GM12878 (cell line): Measurements from ENCODE around the gene PHKB. TPM values are rescaled to one million over a fixed set of nuclear protein-coding genes. Genes with fewer than 3 reads are reported as not detected.
A peak's percentile ranks its signal among the peaks of the same experiment; 100 is the strongest.
"Not testable (repeated sequence)": the region's sequence is repeated elsewhere in the genome, so short reads cannot be mapped to it uniquely, and the experiment has no call there.

Experiments used
- ATAC-seq: fragments of 200-7000 bp; cut with Tn5 transposase; 3 replicates; pipeline ENCODE4 v1.9.1; 2020; ENCODE audit warnings: mild to moderate bottlenecking, moderate library complexity
- BruUV-seq: library from RNA; stranded (reverse); fragments of 400-500 nt; replicated peaks from 2 replicates; lab custom pipeline; 2021; lab: Mats Ljungman, UMichigan
- CTCF ChIA-PET: fragments of 300-600 bp; sonication (Branson Sonifier 250); formaldehyde crosslinking; extraction: SDS; loops from one replicate; lab custom pipeline; 2021; ENCODE audit warnings: inconsistent platforms; lab: Yijun Ruan, JAX
- POLR2A ChIA-PET: fragments of 350-600 bp; formaldehyde crosslinking; extraction: SDS; loops from one replicate; lab custom pipeline; 2021; ENCODE audit warnings: inconsistent platforms; lab: Charles Lee
- RAD21 ChIA-PET: fragments of 300-600 bp; sonication (Branson Sonifier 250); formaldehyde crosslinking; loops from one replicate; lab custom pipeline; 2023; ENCODE audit warnings: antibody characterized with exemption; ENCODE audit not compliant: unreplicated experiment; lab: Charles Lee
- SMC1A ChIA-PET: fragments of 300-600 bp; sonication (Branson Sonifier 250); formaldehyde crosslinking; loops from one replicate; lab custom pipeline; 2023; ENCODE audit not compliant: unreplicated experiment, uncharacterized antibody; lab: Charles Lee
- DNase-seq: peaks from one replicate; pipeline ENCODE4 v3.0.0-alpha.2; 2011; ENCODE audit warnings: low read depth, low spot score
- FAIRE-seq: peaks from 3 replicates; lab custom pipeline; 2011; peaks lifted over from hg19 to GRCh38; lab: Jason Lieb, UNC
- H2AFZ ChIP-seq: 2 replicates; pipeline ENCODE4 v1.6.0; 2011; ENCODE audit warnings: low read depth, low read length, control low read depth; ENCODE audit not compliant: control insufficient read depth
- H3K27ac ChIP-seq: 2 replicates; pipeline ENCODE4 v1.5.1; 2011; ENCODE audit warnings: control low read depth; ENCODE audit not compliant: control insufficient read depth, insufficient read depth
- H3K27me3 ChIP-seq, 2 experiments: replicated peaks in 1 of 2; 2 replicates each; pipeline versions ENCODE4 v1.6.0 to v1.6.1; 2011; ENCODE audit warnings: low read length in 1 of 2; ENCODE audit not compliant: control insufficient read depth in 2 of 2, insufficient read depth in 2 of 2
- H3K36me3 ChIP-seq, 2 experiments: 2 replicates each; pipeline ENCODE4 v1.5.1; 2011; ENCODE audit warnings: low read length in 1 of 2; ENCODE audit not compliant: control insufficient read depth in 2 of 2, insufficient read depth in 2 of 2
- H3K4me1 ChIP-seq: 2 replicates; pipeline ENCODE4 v1.6.1; 2011; ENCODE audit warnings: mild to moderate bottlenecking, low read length, moderate library complexity, mixed read lengths; ENCODE audit not compliant: control insufficient read depth, insufficient read depth
- H3K4me2 ChIP-seq: 2 replicates; pipeline ENCODE4 v1.6.0; 2011; ENCODE audit warnings: control low read depth; ENCODE audit not compliant: control insufficient read depth, insufficient read depth
- H3K4me3 ChIP-seq: fragments of 200-600 bp; sonication (generic); 2 replicates; pipeline ENCODE4 v1.5.1; 2016
- H3K79me2 ChIP-seq: 2 replicates; pipeline ENCODE4 v1.6.0; 2011; ENCODE audit warnings: low read length; ENCODE audit not compliant: control insufficient read depth, insufficient read depth
- H3K9ac ChIP-seq: 2 replicates; pipeline ENCODE4 v1.8.0; 2011; ENCODE audit warnings: low read length, control low read depth, mixed read lengths; ENCODE audit not compliant: control insufficient read depth, insufficient read depth
- H3K9me3 ChIP-seq: replicated peaks from 3 replicates; pipeline ENCODE4 v1.5.1; 2011; ENCODE audit warnings: mild to moderate bottlenecking, low read length; ENCODE audit not compliant: control insufficient read depth, insufficient read depth
- H4K20me1 ChIP-seq: 2 replicates; pipeline ENCODE4 v1.6.0; 2011; ENCODE audit not compliant: control insufficient read depth, insufficient read depth
- CBX5 ChIP-seq: sonication (generic); IDR thresholded peaks from 2 replicates; pipeline ENCODE4 v1.6.1; 2016; ENCODE audit warnings: low read depth, moderate library complexity, mild to moderate bottlenecking, inconsistent platforms
- WGBS: methylation state at CpG from one replicate; pipeline ENCODE4 v1.1.6; 2016; ENCODE audit warnings: low lambda C conversion rate; ENCODE audit not compliant: insufficient replicate concordance, insufficient coverage; ENCODE audit errors: missing lambda C conversion rate; 5-methylcytosine and 5-hydroxymethylcytosine counted together
- in situ Hi-C: fragments of 300-500 bp; cut with MboI; formaldehyde crosslinking; loops from 9 replicates; pipeline ENCODE4 v1.14.3; 2018; ENCODE audit warnings: mixed read lengths
- intact Hi-C: fragments of 100-400 bp; cut with micrococcal nuclease; formaldehyde crosslinking; loops from one replicate; pipeline ENCODE4 v1.14.2; 2022; ENCODE audit not compliant: unreplicated experiment
- polyA plus RNA-seq, 11 experiments: library from polyadenylated mRNA; depleted of rRNA in 4 of 11; unstranded in 6 of 11; stranded (reverse) in 5 of 11; fragments of >200 nt; fragmentation: Nextera tagmentation in 4 of 11; fragmentation: Illumina TruSeq in 1 of 11; extraction: Ambion mirVana in 4 of 11; extraction: Trizol in 1 of 11; gene quantifications; 1 replicate in 1 of 11; 2 replicates in 10 of 11; pipeline versions ENCODE4 v1.2.1 to v1.2.3, GENCODE V29; 2011 to 2016; ENCODE audit warnings: inconsistent platforms in 2 of 11, missing spikeins in 2 of 11, low read depth in 1 of 11
- total RNA-seq, 4 experiments: library from RNA; depleted of rRNA in 3 of 4; stranded (reverse); fragments of >200 nt in 3 of 4; fragmentation: Illumina TruSeq in 1 of 4; extraction: Trizol in 1 of 4; gene quantifications; 2 replicates each; pipeline versions ENCODE4 v1.2.1 to v1.2.3, GENCODE V29; 2013 to 2021

PHKB gene
- total and polyA plus RNA-seq, 10 of the 15 experiments (the other 5 are each of a cell fraction or from before 2014, with no cell fraction given) = 14.2 to 65.6 (median 37.0) TPM

- WGBS = 97% methylated on average over 12 of the region's 13 CpGs
- H3K4me2 ChIP-seq, H3K9ac ChIP-seq, RAD21 ChIA-PET, intact Hi-C loops, H3K79me2 ChIP-seq, FAIRE-seq, H3K4me1 ChIP-seq, H3K9me3 ChIP-seq, H3K27me3 ChIP-seq, in situ Hi-C loops, POLR2A ChIA-PET, DNase-seq, H3K36me3 ChIP-seq, BruUV-seq, H3K27ac ChIP-seq, ATAC-seq, H4K20me1 ChIP-seq, H2AFZ ChIP-seq, H3K4me3 ChIP-seq: not testable (repeated sequence)
- ChIA-PET SMC1A (interaction anchor here (1.6 kb wide), 1 partner anchor 45 kb away, joined by 3 read pairs; no protein-coding TSS in a partner anchor), CTCF (interaction anchor here (1.3 kb wide), 1 partner anchor 11 kb away, joined by 4 read pairs; no protein-coding TSS in a partner anchor)
- TF ChIP-seq CBX5 = peak; percentile 82; the same call in 1 of the 2 replicates
Observed at GRCh38 chr16:47539707-47540670, 78.9 kb downstream of the PHKB start.

- H4K20me1 ChIP-seq, H3K9me3 ChIP-seq, H3K36me3 ChIP-seq, H3K79me2 ChIP-seq, intact Hi-C loops, ATAC-seq, CTCF ChIA-PET, H3K27me3 ChIP-seq, SMC1A ChIA-PET, POLR2A ChIA-PET, RAD21 ChIA-PET, BruUV-seq, FAIRE-seq, H3K4me2 ChIP-seq, H3K27ac ChIP-seq, H3K9ac ChIP-seq, DNase-seq, H3K4me1 ChIP-seq, H3K4me3 ChIP-seq, H2AFZ ChIP-seq, in situ Hi-C loops: not testable (repeated sequence)
- WGBS = 98% methylated on average over 3 of the region's 3 CpGs
Observed at GRCh38 chr16:47541135-47541534, 80.0 kb downstream of the PHKB start.
